H1 (cell line): ENCODE data around the gene NXPH2. TPM values are rescaled to one million over a fixed set of nuclear protein-coding genes. Genes with fewer than 3 reads are reported as not detected.

Experiments used
- CTCF ChIA-PET: fragments of 300-600 bp; sonication (Branson Sonifier 250); formaldehyde crosslinking; loops from one replicate; lab custom pipeline; 2021; ENCODE audit not compliant: partially characterized antibody; lab: Charles Lee
- POLR2A ChIA-PET: fragments of 300-600 bp; sonication (Branson Sonifier 250); formaldehyde crosslinking; loops from one replicate; lab custom pipeline; 2021; ENCODE audit warnings: inconsistent platforms; ENCODE audit not compliant: partially characterized antibody; lab: Charles Lee
- DNase-seq, 2 experiments: peaks; one replicate each; pipeline versions ENCODE4 v3.0.0 to v3.0.0-alpha.2; 2010 to 2022; ENCODE audit warnings: low spot score in 2 of 2, low read depth in 1 of 2, mixed read lengths in 1 of 2
- FAIRE-seq: peaks from 2 replicates; lab custom pipeline; 2011; peaks lifted over from hg19 to GRCh38; lab: Jason Lieb, UNC
- H2AFZ ChIP-seq: 2 replicates; pipeline ENCODE4 v1.8.1; 2012; ENCODE audit warnings: low read length, inconsistent platforms
- H2AK5ac ChIP-seq: 2 replicates; pipeline ENCODE4 v1.6.1; 2013; ENCODE audit warnings: low read depth, low read length
- H2BK120ac ChIP-seq: replicated peaks from 2 replicates; pipeline ENCODE3; 2013; ENCODE audit warnings: low read depth, low read length, inconsistent platforms
- H2BK12ac ChIP-seq: 2 replicates; pipeline ENCODE4 v1.6.1; 2013; ENCODE audit warnings: low read depth, low read length
- H2BK15ac ChIP-seq: 2 replicates; pipeline ENCODE4 v1.6.1; 2013; ENCODE audit warnings: low read length
- H2BK20ac ChIP-seq: 2 replicates; pipeline ENCODE4 v1.6.1; 2013; ENCODE audit warnings: low read length
- H2BK5ac ChIP-seq: 2 replicates; pipeline ENCODE4 v1.6.1; 2013; ENCODE audit warnings: low read depth, low read length
- H3K14ac ChIP-seq: 2 replicates; pipeline ENCODE4 v1.6.1; 2013; ENCODE audit warnings: inconsistent platforms; ENCODE audit not compliant: insufficient read length
- H3K18ac ChIP-seq: 2 replicates; pipeline ENCODE4 v1.6.1; 2013; ENCODE audit warnings: low read length; ENCODE audit errors: extremely low read depth
- H3K23ac ChIP-seq: 2 replicates; pipeline ENCODE4 v1.6.1; 2013; ENCODE audit warnings: inconsistent platforms; ENCODE audit not compliant: insufficient read length
- H3K23me2 ChIP-seq: 2 replicates; pipeline ENCODE4 v1.6.1; 2013; ENCODE audit warnings: low read depth, low read length
- H3K27ac ChIP-seq: 2 replicates; pipeline ENCODE4 v1.6.1; 2011; ENCODE audit warnings: low read depth, low read length, inconsistent platforms
- H3K27me3 ChIP-seq, 4 experiments: replicated peaks in 1 of 4; 1 replicate in 1 of 4; 2 replicates in 3 of 4; pipeline versions ENCODE4 v1.6.1 to v1.8.1; 2011 to 2013; ENCODE audit warnings: low read length in 3 of 4, mild to moderate bottlenecking in 3 of 4, inconsistent platforms in 2 of 4, mixed read lengths in 2 of 4, moderate library complexity in 1 of 4; ENCODE audit not compliant: control insufficient read depth in 3 of 4, insufficient read depth in 3 of 4; ENCODE audit errors: extremely low read depth in 1 of 4
- H3K36me3 ChIP-seq, 4 experiments: 2 replicates each; pipeline versions ENCODE4 v1.6.1 to v1.8.1; 2011 to 2013; ENCODE audit warnings: mild to moderate bottlenecking in 4 of 4, low read length in 3 of 4, moderate library complexity in 2 of 4, control low read depth in 1 of 4, inconsistent platforms in 1 of 4; ENCODE audit not compliant: insufficient read depth in 4 of 4, control insufficient read depth in 2 of 4
- H3K4ac ChIP-seq: replicated peaks from 2 replicates; pipeline ENCODE3; 2013; ENCODE audit warnings: low read length, low read depth, mixed read lengths, inconsistent platforms; ENCODE audit not compliant: insufficient read length
- H3K4me1 ChIP-seq, 4 experiments: replicated peaks in 1 of 4; 1 replicate in 1 of 4; 2 replicates in 3 of 4; pipeline versions ENCODE4 v1.6.1 to v1.8.1; 2011 to 2013; ENCODE audit warnings: low read length in 3 of 4, inconsistent platforms in 2 of 4, mixed read lengths in 1 of 4; ENCODE audit not compliant: insufficient read depth in 4 of 4, control insufficient read depth in 3 of 4
- H3K4me2 ChIP-seq, 2 experiments: 2 replicates each; pipeline versions ENCODE4 v1.6.1 to v1.8.1; 2011 to 2013; ENCODE audit warnings: low read depth in 2 of 2, low read length in 2 of 2, control low read depth in 1 of 2, inconsistent platforms in 1 of 2, mild to moderate bottlenecking in 1 of 2; ENCODE audit not compliant: insufficient read depth in 1 of 2
- H3K4me3 ChIP-seq, 4 experiments: fragments of 200-600, 300-600 bp in 1 of 4; sonication (generic), shearing (Covaris generic), sonication (Bioruptor Twin) in 1 of 4; 2 replicates each; pipeline versions ENCODE4 v1.5.1 to v1.8.1; 2011 to 2016; ENCODE audit warnings: low read length in 4 of 4, low read depth in 3 of 4, control low read depth in 2 of 4, inconsistent platforms in 2 of 4, mild to moderate bottlenecking in 2 of 4, mixed read lengths in 1 of 4, moderate library complexity in 1 of 4; ENCODE audit not compliant: insufficient read depth in 2 of 4; ENCODE audit errors: extremely low read depth in 1 of 4
- H3K56ac ChIP-seq: replicated peaks from 2 replicates; pipeline ENCODE3; 2013; ENCODE audit warnings: low read depth, mild to moderate bottlenecking, mixed read lengths, low read length, inconsistent platforms; ENCODE audit not compliant: insufficient read length
- H3K79me1 ChIP-seq: 2 replicates; pipeline ENCODE4 v1.6.1; 2013; ENCODE audit warnings: low read depth, low read length, control low read depth
- H3K79me2 ChIP-seq, 2 experiments: 2 replicates each; pipeline versions ENCODE4 v1.6.1 to v1.8.1; 2012 to 2013; ENCODE audit warnings: low read length in 2 of 2, mild to moderate bottlenecking in 2 of 2, inconsistent platforms in 1 of 2; ENCODE audit not compliant: insufficient read depth in 2 of 2, control insufficient read depth in 1 of 2
- H3K9ac ChIP-seq, 4 experiments: replicated peaks in 1 of 4; 1 replicate in 1 of 4; 2 replicates in 3 of 4; pipeline versions ENCODE4 v1.6.1 to v1.8.1; 2011 to 2013; ENCODE audit warnings: low read depth in 3 of 4, low read length in 3 of 4, control low read depth in 2 of 4, mild to moderate bottlenecking in 2 of 4, moderate library complexity in 2 of 4, inconsistent platforms in 1 of 4; ENCODE audit errors: extremely low read depth in 1 of 4
- H3K9me3 ChIP-seq, 2 experiments: 2 replicates each; pipeline versions ENCODE4 v1.6.1 to v1.8.1; 2012 to 2013; ENCODE audit warnings: mild to moderate bottlenecking in 2 of 2, moderate library complexity in 2 of 2, control low read depth in 1 of 2, inconsistent platforms in 1 of 2, low read depth in 1 of 2, low read length in 1 of 2, mixed read lengths in 1 of 2; ENCODE audit not compliant: insufficient read depth in 2 of 2
- H4K20me1 ChIP-seq, 2 experiments: replicated peaks in 1 of 2; 2 replicates each; pipeline versions ENCODE3 to v1.8.1; 2011 to 2013; ENCODE audit warnings: inconsistent platforms in 2 of 2, low read length in 2 of 2, mild to moderate bottlenecking in 1 of 2; ENCODE audit not compliant: insufficient read depth in 2 of 2, control insufficient read depth in 1 of 2
- H4K5ac ChIP-seq: 2 replicates; pipeline ENCODE4 v1.6.1; 2013; ENCODE audit warnings: low read length, low read depth, mixed read lengths, inconsistent platforms; ENCODE audit not compliant: insufficient read length
- H4K8ac ChIP-seq: 2 replicates; pipeline ENCODE4 v1.8.0; 2013; ENCODE audit warnings: mild to moderate bottlenecking, moderate library complexity, low read length, inconsistent platforms; ENCODE audit not compliant: insufficient read depth; ENCODE audit errors: extremely low read depth
- H4K91ac ChIP-seq: replicated peaks from 2 replicates; pipeline ENCODE3; 2013; ENCODE audit warnings: low read length, mixed read lengths, inconsistent platforms; ENCODE audit not compliant: insufficient read length
- BRCA1 ChIP-seq: IDR thresholded peaks from 2 replicates; pipeline ENCODE4 v1.6.1; 2012; ENCODE audit warnings: low read depth, low read length, improper control_type of control experiment
- WGBS, 2 experiments: shearing (Covaris generic) in 1 of 2; methylation state at CpG; one replicate each; pipeline versions ENCODE4 v1.1.6 to v1.1.7; 2013 to 2015; ENCODE audit warnings: low lambda C conversion rate in 2 of 2, mixed read lengths in 2 of 2, inconsistent platforms in 1 of 2, low coverage in 1 of 2, missing lambda C conversion rate in 1 of 2; ENCODE audit not compliant: insufficient replicate concordance in 2 of 2, insufficient coverage in 1 of 2, insufficient read length in 1 of 2; ENCODE audit errors: extremely low coverage in 1 of 2, missing lambda C conversion rate in 1 of 2; 5-methylcytosine and 5-hydroxymethylcytosine counted together
- polyA plus RNA-seq, 7 experiments: library from polyadenylated mRNA; depleted of rRNA in 3 of 7; stranded (reverse) in 5 of 7; unstranded in 2 of 7; fragments of >200 nt in 5 of 7; fragments of 200-250 nt in 2 of 7; gene quantifications; 1 replicate in 5 of 7; 2 replicates in 1 of 7; 4 replicates in 1 of 7; pipeline versions ENCODE4 v1.2.1 to v1.2.3, GENCODE V29; 2011 to 2013; ENCODE audit warnings: missing spikeins in 2 of 7, mixed read lengths in 2 of 7
- total RNA-seq: library from RNA; stranded (reverse); fragmentation: NEBNext Ultra II Directional; extraction: Animal tissue kit (Norgen Biotek cat#: 25700); gene quantifications from 2 replicates; pipeline ENCODE4 v1.2.1, GENCODE V29; 2021

The NXPH2 gene
- total and polyA plus RNA-seq, 2 of the 8 experiments (the other 6 are each of a cell fraction or from before 2014, with no cell fraction given): 1.9 to 6.9 TPM

DNA sequence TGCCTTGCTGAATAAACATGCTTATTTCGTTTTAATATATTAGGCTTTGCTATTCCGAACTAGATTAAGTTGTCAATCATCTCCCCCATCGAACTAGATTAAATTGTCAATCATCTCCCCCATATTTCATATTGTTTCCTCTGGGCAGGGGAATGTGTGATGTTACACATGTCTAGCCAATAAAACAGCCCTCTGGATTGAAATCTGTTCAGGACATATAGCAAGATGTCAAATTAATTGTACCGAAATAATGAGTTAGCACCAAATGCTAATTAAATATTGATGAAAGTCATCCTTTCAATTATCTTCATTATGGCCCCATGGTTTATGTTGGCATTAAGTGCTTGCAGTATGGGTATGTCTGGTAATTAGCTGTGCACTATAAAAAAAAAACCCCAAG lies 143.1 kb downstream of the NXPH2 start:
- H3K18ac ChIP-seq: no peak overlapping the region
- H3K9me3 ChIP-seq: peaks cover 0 to 7% of the 10 kb centered on the region in 2 experiments; a peak in 1 of 4 replicates
- 85% methylated on average over 4 of the region's 4 CpGs; no CpG with 5 or more reads in 1 of the 2 experiments for WGBS, 2 experiments
- no peaks in the 10 kb centered on the region for H4K20me1 ChIP-seq
- H3K27me3 ChIP-seq: no peaks in the 10 kb centered on the region
- H3K4ac ChIP-seq: no peak overlapping the region
- H3K79me1 ChIP-seq: no peaks in the 10 kb centered on the region
- H3K14ac ChIP-seq: no peak overlapping the region
- H3K4me2 ChIP-seq: no peak overlapping the region
- H3K9ac ChIP-seq: no peak overlapping the region
- H3K56ac ChIP-seq: no peak overlapping the region
- H2AFZ ChIP-seq: no peak overlapping the region
- H3K23me2 ChIP-seq: no peaks in the 10 kb centered on the region; the same call in 1 of the 2 replicates
- DNase-seq (no peak), FAIRE-seq (no peak)
- no peak overlapping the region for H4K91ac ChIP-seq
- no peaks in the 10 kb centered on the region for H3K4me1 ChIP-seq
- no peaks in the 10 kb centered on the region for H3K36me3 ChIP-seq
- H2BK12ac ChIP-seq: no peak overlapping the region
- no peak overlapping the region for H2BK15ac ChIP-seq
- H4K5ac ChIP-seq: no peak overlapping the region
- H2AK5ac ChIP-seq: no peak overlapping the region
- H3K4me3 ChIP-seq: no peak overlapping the region
- no peak for TF ChIP-seq BRCA1
- POLR2A ChIA-PET: no interaction called here
- no peak overlapping the region for H2BK5ac ChIP-seq
- H3K79me2 ChIP-seq: no peaks in the 10 kb centered on the region
- H4K8ac ChIP-seq: no peak overlapping the region
- no peak overlapping the region for H2BK120ac ChIP-seq
- no peak overlapping the region for H3K23ac ChIP-seq
- H3K27ac ChIP-seq: no peak overlapping the region
- CTCF ChIA-PET: no interaction called here
- H2BK20ac ChIP-seq: no peak overlapping the region
